PC-3 (cell line): ENCODE measurements around the gene PAEP. TPM values are rescaled to one million over a fixed set of nuclear protein-coding genes. Genes with fewer than 3 reads are reported as not detected.

ENCODE experiments used
- ATAC-seq: fragments of 200-7000 bp; cut with Tn5 transposase; 2 replicates; pipeline ENCODE4 v1.9.1; 2020; ENCODE audit warnings: mild to moderate bottlenecking, moderate library complexity
- BruUV-seq: library from RNA; stranded (reverse); fragments of 400-500 nt; replicated peaks from 2 replicates; lab custom pipeline; 2021; lab: Mats Ljungman, UMichigan
- CTCF ChIA-PET: fragments of 300-600 bp; sonication (Branson Sonifier 250); formaldehyde crosslinking; loops from one replicate; lab custom pipeline; 2022; ENCODE audit warnings: antibody characterized with exemption; lab: Charles Lee
- POLR2A ChIA-PET: fragments of 300-600 bp; sonication (Branson Sonifier 250); formaldehyde crosslinking; loops from one replicate; lab custom pipeline; 2022; ENCODE audit warnings: antibody characterized with exemption; ENCODE audit not compliant: unreplicated experiment; lab: Charles Lee
- DNase-seq: peaks from one replicate; pipeline ENCODE4 v3.0.0-alpha.2; 2015
- H2AFZ ChIP-seq: fragments of 300-600 bp; sonication (generic); 2 replicates; pipeline ENCODE4 v1.6.0; 2016; ENCODE audit warnings: antibody characterized with exemption, low read length
- H3F3A ChIP-seq: fragments of 300-600 bp; sonication (generic); one replicate; pipeline ENCODE4 v1.6.0; 2017; ENCODE audit warnings: antibody characterized with exemption, low read length, control low read depth, mild to moderate bottlenecking; ENCODE audit not compliant: unreplicated experiment
- H3K27ac ChIP-seq: fragments of 300-600 bp; sonication (generic); 2 replicates; pipeline ENCODE4 v1.5.1; 2016; ENCODE audit warnings: mild to moderate bottlenecking, low read length
- H3K27me3 ChIP-seq: fragments of 300-600 bp; sonication (generic); 2 replicates; pipeline ENCODE4 v1.6.1; 2016; ENCODE audit warnings: low read length, mixed read lengths
- H3K36me3 ChIP-seq: fragments of 300-600 bp; sonication (generic); 2 replicates; pipeline ENCODE4 v1.6.1; 2016; ENCODE audit warnings: low read depth, mixed run types, low read length, mixed read lengths
- H3K4me1 ChIP-seq: fragments of 300-600 bp; sonication (generic); 2 replicates; pipeline ENCODE4 v1.5.1; 2016; ENCODE audit warnings: low read length; ENCODE audit not compliant: insufficient read depth
- H3K4me2 ChIP-seq: fragments of 300-600 bp; sonication (generic); 2 replicates; pipeline ENCODE4 v1.6.0; 2016; ENCODE audit warnings: low read length
- H3K4me3 ChIP-seq: fragments of 300-600 bp; sonication (generic); 2 replicates; pipeline ENCODE4 v1.5.1; 2016; ENCODE audit warnings: mild to moderate bottlenecking, low read length, mixed read lengths
- H3K79me2 ChIP-seq: fragments of 300-600 bp; sonication (generic); 2 replicates; pipeline ENCODE4 v1.6.1; 2017; ENCODE audit warnings: low read length, mixed read lengths
- H3K9ac ChIP-seq: fragments of 300-600 bp; sonication (generic); 2 replicates; pipeline ENCODE4 v1.6.0; 2016; ENCODE audit warnings: mild to moderate bottlenecking, low read length
- H3K9me2 ChIP-seq: fragments of 300-600 bp; sonication (generic); replicated peaks from 2 replicates; pipeline ENCODE4 v1.6.1; 2016; ENCODE audit warnings: mixed run types, low read length, mixed read lengths
- H3K9me3 ChIP-seq: fragments of 300-600 bp; sonication (generic); 2 replicates; pipeline ENCODE4 v1.6.1; 2016; ENCODE audit warnings: low read length, mixed read lengths
- H4K20me1 ChIP-seq: fragments of 300-600 bp; sonication (generic); 2 replicates; pipeline ENCODE4 v1.6.1; 2016; ENCODE audit warnings: low read length, mixed read lengths
- CTCF ChIP-seq: fragments of 300-600 bp; sonication (generic); conservative IDR thresholded peaks from 2 replicates; pipeline ENCODE4 v1.5.1; 2017; ENCODE audit warnings: antibody characterized with exemption, low read depth, mild to moderate bottlenecking, low read length
- EZH2 ChIP-seq: fragments of 300-600 bp; sonication (generic); IDR thresholded peaks from one replicate; pipeline ENCODE4 v1.6.1; 2017; ENCODE audit warnings: antibody characterized with exemption, mild to moderate bottlenecking, low read length; ENCODE audit not compliant: unreplicated experiment
- EZH2phosphoT487 ChIP-seq: fragments of 300-600 bp; sonication (generic); IDR thresholded peaks from 2 replicates; pipeline ENCODE4 v1.6.1; 2018; ENCODE audit warnings: mild to moderate bottlenecking, antibody characterized with exemption, low read length, borderline replicate concordance
- intact Hi-C: fragments of 100-400 bp; cut with micrococcal nuclease; formaldehyde crosslinking; loops from 2 replicates; pipeline ENCODE4 v1.9.0; 2023
- total RNA-seq: library from RNA; depleted of rRNA; stranded (reverse); fragments of >200 nt; gene quantifications from 2 replicates; pipeline ENCODE4 v1.2.3, GENCODE V29; 2014

PAEP gene
- total RNA-seq, 1 experiment from 2014 or later, result not detected

GRCh38 chr9:135575995-135576631, 14.6 kb downstream of the PAEP start:
- Histone ChIP-seq H4K20me1 (no peaks in the 10 kb centered on the region), H3K4me1 (no peaks in the 10 kb centered on the region), H3K4me2 (no peak overlapping the region), H3K36me3 (no peaks in the 10 kb centered on the region), H3K9ac (no peak overlapping the region), H3K4me3 (no peak overlapping the region), H3K9me3 (no peaks in the 10 kb centered on the region), H3K27me3 (no peaks in the 10 kb centered on the region; the same call in 1 of the 2 replicates), H3K27ac (no peak overlapping the region), H3K9me2 (no peaks in the 10 kb centered on the region), H2AFZ (no peak overlapping the region), H3K79me2 (no peaks in the 10 kb centered on the region), H3F3A (no peaks in the 10 kb centered on the region)
- CTCF ChIA-PET, result no interaction called here
- TF ChIP-seq CTCF, result no peak
- TF ChIP-seq EZH2phosphoT487, result no peak
- no peak for ATAC-seq
- intact Hi-C loops, result no loop called here
- DNase-seq, result no peak
- POLR2A ChIA-PET, result no interaction called here
- BruUV-seq, result no TSS peak

GRCh38 chr9:135577256-135577655, 15.7 kb downstream of the PAEP start:
- Histone ChIP-seq H3K4me2 (no peak overlapping the region), H4K20me1 (no peaks in the 10 kb centered on the region), H3K9ac (no peak overlapping the region), H3K4me1 (no peaks in the 10 kb centered on the region), H3F3A (no peaks in the 10 kb centered on the region), H3K9me3 (no peaks in the 10 kb centered on the region), H3K79me2 (no peaks in the 10 kb centered on the region), H2AFZ (no peak overlapping the region), H3K27ac (no peak overlapping the region), H3K36me3 (no peaks in the 10 kb centered on the region), H3K9me2 (no peaks in the 10 kb centered on the region), H3K27me3 (no peaks in the 10 kb centered on the region; the same call in 1 of the 2 replicates), H3K4me3 (no peak overlapping the region)
- intact Hi-C loops, result no loop called here
- ChIA-PET POLR2A (no interaction called here), CTCF (no interaction called here)
- DNase-seq (no peak), ATAC-seq (no peak)
- no TSS peak for BruUV-seq
- TF ChIP-seq EZH2phosphoT487 (no peak), CTCF (no peak), EZH2 (no peak)

- BruUV-seq, result no TSS peak
- Histone ChIP-seq H3K4me1 (no peaks in the 10 kb centered on the region), H3K9me2 (no peaks in the 10 kb centered on the region), H3K4me3 (no peak overlapping the region), H4K20me1 (no peaks in the 10 kb centered on the region), H3K9me3 (no peaks in the 10 kb centered on the region), H2AFZ (no peak overlapping the region), H3K27me3 (no peaks in the 10 kb centered on the region; the same call in 1 of the 2 replicates), H3K36me3 (no peaks in the 10 kb centered on the region), H3K27ac (no peak overlapping the region), H3F3A (no peaks in the 10 kb centered on the region), H3K79me2 (no peaks in the 10 kb centered on the region), H3K9ac (no peak overlapping the region), H3K4me2 (no peak overlapping the region)
- no peak for ATAC-seq
- TF ChIP-seq EZH2 (no peak), CTCF (no peak), EZH2phosphoT487 (no peak)
- intact Hi-C loops, result no loop called here
- ChIA-PET POLR2A (no interaction called here), CTCF (no interaction called here)
- no peak for DNase-seq
Observed at GRCh38 chr9:135579356-135579755, 17.8 kb downstream of the PAEP start.
